Epithelial cell of esophagus (primary cell): ENCODE data around the gene RGS6.

Source experiments
- DNase-seq: peaks from one replicate; pipeline ENCODE4 v3.0.0; 2010; ENCODE audit warnings: low read depth
- H3K4me3 ChIP-seq: 2 replicates; pipeline ENCODE4 v1.5.1; 2011; ENCODE audit warnings: mild to moderate bottlenecking, low read length, control low read depth
- CTCF ChIP-seq: IDR thresholded peaks from 2 replicates; pipeline ENCODE4 v1.5.1; 2011; ENCODE audit warnings: low read depth, mild to moderate bottlenecking, low read length, control low read depth, inconsistent platforms; ENCODE audit not compliant: insufficient read depth; ENCODE audit errors: missing control alignments

RGS6 gene

GRCh38 chr14:72352012-72352411, 419.8 kb downstream of the RGS6 start:
- no peak for TF ChIP-seq CTCF
- H3K4me3 ChIP-seq = no peak overlapping the region
- no peak for DNase-seq

- no peak overlapping the region for H3K4me3 ChIP-seq
- TF ChIP-seq CTCF = no peak
- DNase-seq = no peak
Measured at GRCh38 chr14:72366619-72367018, 434.4 kb downstream of the RGS6 start.

GRCh38 chr14:72369106-72369505, 436.9 kb downstream of the RGS6 start:
- TF ChIP-seq CTCF = no peak
- DNase-seq = no peak
- no peak overlapping the region for H3K4me3 ChIP-seq

- no peak overlapping the region for H3K4me3 ChIP-seq
- no peak for DNase-seq
- no peak for TF ChIP-seq CTCF
Measured at GRCh38 chr14:72377016-72377415, 444.8 kb downstream of the RGS6 start.

- H3K4me3 ChIP-seq = no peak overlapping the region
- DNase-seq = no peak
- no peak for TF ChIP-seq CTCF
Measured at GRCh38 chr14:72380456-72380855, 448.2 kb downstream of the RGS6 start.

GRCh38 chr14:72383865-72384264, 451.6 kb downstream of the RGS6 start:
- no peak for DNase-seq
- H3K4me3 ChIP-seq = no peak overlapping the region
- no peak for TF ChIP-seq CTCF

- TF ChIP-seq CTCF = no peak
- DNase-seq = no peak
Measured at GRCh38 chr14:72387726-72388125, 455.5 kb downstream of the RGS6 start.

More at GRCh38 chr14:72387726-72388125, 455.5 kb downstream of the RGS6 start:
- no peak overlapping the region for H3K4me3 ChIP-seq
